ENCODE measurements around the gene SLC39A13.
A peak's percentile ranks its signal among the peaks of the same experiment; 100 is the strongest.

Gene SLC39A13

GRCh38 chr11:47406896-47407745 is 1.3 kb upstream of the SLC39A13 start:
- DNase-seq: no peak

- peak; percentile 50 for DNase-seq
Measured at GRCh38 chr11:47408598-47409439, 429 bp downstream of the SLC39A13 start.

DNA sequence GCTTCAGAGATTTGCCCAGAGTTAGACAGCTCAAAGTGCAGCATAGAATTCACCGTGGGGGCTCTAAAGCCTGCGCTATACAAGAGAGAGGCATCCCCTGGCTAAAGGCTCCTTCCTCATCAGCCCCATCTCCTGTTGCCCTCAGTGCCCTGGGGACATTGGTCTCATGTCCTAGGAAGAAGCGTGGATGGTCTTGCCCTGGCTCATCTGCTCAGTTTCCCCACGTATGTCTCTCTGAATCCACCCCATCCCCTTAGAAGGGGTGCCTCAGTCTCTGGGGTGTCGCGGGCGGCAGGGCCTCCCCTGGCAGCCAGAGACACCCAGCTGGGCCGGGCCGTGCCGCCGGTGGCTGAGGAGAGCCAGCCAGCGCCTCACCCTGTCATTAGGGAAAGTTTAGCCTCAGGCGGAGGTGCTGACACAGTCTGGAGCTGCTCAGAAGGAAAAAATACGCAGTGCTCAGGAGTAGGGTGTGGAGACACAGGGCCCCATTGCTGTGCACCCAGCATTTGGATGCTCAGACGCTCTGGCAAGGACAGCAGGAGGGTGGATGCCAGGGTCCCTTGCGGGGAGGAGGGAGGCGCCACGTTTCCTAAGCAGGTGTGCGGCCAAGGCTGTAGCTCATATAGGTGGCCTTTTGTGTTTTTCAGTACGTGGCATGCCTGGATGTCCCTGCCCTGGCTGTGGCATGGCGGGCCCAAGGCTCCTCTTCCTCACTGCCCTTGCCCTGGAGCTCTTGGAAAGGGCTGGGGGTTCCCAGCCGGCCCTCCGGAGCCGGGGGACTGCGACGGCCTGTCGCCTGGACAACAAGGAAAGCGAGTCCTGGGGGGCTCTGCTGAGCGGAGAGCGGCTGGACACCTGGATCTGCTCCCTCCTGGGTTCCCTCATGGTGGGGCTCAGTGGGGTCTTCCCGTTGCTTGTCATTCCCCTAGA is 1.3 kb downstream of the SLC39A13 start:
- peak; percentile 29 for DNase-seq

DNA sequence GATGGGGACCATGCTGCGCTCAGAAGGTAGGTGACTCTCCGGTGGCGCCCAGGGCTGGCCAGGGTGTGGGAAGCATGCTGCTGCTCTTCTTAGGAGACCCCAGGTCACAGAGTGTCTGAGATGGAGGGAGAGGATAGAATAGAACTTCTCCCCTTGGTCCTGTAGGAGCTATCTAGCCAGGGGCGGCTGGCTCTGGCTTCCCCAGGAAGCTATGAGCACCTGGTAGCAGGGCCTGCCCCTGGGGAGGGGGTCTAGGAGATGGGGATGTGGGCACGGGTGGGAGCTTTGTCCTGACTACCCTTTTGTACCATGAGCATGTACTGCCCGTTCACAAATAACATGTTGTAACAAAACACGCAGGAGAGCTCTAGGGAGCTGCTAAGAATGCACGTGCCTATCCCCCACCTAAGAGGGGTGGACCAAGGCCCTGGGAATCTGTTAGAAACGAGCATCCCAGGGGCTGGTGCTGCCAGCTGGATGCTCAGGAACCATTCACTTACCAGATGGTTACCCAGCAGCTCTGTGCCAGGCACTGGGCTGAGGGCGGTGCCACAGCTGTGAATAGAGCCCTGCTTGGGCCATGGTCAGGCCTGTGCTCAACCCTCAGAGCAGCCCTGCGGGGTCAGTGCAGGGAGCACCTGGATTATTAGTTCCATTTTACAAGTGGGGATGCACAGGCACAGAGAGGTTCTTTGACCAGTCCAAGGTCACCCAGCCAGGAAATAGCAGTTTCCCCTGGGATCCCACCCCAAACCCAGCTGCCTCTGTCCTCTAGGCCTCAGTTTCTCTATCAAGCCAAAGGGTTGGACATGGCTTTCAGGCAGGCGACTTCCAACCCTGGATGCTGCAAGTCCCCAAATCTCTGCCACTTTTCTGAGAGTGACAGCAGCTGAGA is 2.2 kb downstream of the SLC39A13 start:
- peak; percentile 16 for DNase-seq

DNA sequence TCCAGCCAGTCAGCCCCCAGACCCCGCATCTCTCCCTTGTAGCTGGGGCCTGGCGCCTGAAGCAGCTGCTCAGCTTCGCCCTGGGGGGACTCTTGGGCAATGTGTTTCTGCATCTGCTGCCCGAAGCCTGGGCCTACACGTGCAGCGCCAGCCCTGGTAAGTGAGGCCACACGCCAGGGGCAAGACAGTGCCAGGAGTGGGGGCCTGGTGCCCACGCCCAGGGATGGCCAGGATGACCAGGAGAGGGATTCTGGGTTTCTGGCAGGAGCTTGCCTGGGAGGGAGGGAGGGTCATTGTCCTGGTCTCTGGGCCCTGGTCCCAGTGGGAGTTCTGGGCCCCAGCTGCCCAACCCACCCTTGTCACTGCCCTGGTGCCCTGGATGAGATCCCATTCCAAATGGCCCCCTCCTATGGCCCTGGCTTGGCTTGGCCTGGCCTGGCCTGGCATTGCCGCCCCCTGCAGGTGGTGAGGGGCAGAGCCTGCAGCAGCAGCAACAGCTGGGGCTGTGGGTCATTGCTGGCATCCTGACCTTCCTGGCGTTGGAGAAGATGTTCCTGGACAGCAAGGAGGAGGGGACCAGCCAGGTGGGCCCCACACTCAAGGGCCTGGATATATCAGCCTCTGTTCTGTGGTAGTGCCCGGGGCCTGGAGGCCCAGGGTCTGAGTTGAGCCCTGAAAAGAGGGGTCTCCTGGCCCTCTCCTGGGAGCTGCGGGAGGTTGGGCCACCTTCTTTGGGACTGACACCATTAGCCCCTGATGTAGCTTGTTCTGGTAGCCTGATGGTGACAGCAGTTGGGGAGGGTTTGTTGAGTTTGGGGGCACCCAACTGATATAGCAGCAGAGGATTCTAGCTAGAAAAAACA is 3.7 kb downstream of the SLC39A13 start:
- peak; percentile 64 for DNase-seq

DNA sequence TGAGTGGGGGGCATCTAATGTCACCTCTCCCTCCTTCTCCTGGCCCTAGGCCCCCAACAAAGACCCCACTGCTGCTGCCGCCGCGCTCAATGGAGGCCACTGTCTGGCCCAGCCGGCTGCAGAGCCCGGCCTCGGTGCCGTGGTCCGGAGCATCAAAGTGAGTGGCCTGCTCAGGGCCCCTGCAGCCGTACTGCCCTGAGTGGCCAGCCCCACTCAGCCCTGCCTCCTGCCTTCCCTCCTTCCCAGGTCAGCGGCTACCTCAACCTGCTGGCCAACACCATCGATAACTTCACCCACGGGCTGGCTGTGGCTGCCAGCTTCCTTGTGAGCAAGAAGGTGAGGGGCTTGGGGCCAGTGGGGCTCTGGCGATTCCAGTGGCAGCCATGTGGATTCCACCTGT is 5.0 kb downstream of the SLC39A13 start:
- peak; percentile 13 for DNase-seq

- DNase-seq: peak; percentile 51
Measured at GRCh38 chr11:47413908-47414684, 5.7 kb downstream of the SLC39A13 start.

- peak; percentile 33 for DNase-seq
Measured at GRCh38 chr11:47414685-47415070, 6.3 kb downstream of the SLC39A13 start.

DNA sequence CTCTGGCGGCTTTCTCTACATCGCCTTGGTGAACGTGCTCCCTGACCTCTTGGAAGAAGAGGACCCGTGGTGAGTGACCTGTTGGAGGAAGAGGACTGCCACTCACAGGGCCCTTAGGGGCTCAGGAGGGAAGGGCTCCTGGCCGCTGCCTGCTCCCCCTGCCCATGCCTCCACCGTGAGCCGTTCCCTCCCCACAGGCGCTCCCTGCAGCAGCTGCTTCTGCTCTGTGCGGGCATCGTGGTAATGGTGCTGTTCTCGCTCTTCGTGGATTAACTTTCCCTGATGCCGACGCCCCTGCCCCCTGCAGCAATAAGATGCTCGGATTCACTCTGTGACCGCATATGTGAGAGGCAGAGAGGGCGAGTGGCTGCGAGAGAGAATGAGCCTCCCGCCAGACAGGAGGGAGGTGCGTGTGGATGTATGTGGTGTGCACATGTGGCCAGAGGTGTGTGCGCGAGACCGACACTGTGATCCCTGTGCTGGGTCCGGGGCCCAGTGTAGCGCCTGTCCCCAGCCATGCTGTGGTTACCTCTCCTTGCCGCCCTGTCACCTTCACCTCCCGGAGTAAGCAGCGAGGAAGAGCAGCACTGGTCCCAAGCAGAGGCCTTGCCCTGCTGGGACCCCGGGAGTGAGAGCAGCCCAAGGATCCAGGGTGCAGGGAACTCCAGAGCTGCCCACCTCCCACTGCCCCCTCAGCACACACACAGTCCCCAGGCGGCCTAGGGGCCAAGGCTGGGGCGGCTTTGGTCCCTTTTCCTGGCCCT is 6.9 kb downstream of the SLC39A13 start:
- DNase-seq: no peak

DNA sequence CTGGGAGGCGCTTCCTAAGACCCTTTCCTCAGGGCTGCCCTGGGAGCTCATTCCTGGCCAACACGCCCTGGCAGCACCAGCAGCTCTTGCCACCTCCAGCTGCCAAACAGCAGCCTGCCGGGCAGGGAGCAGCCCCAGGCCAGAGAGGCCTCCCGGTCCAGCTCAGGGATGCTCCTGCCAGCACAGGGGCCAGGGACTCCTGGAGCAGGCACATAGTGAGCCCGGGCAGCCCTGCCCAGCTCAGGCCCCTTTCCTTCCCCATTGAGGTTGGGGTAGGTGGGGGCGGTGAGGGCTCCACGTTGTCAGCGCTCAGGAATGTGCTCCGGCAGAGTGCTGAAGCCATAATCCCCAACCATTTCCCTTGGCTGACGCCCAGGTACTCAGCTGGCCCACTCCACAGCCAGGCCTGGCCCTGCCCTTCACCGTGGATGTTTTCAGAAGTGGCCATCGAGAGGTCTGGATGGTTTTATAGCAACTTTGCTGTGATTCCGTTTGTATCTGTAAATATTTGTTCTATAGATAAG is 7.6 kb downstream of the SLC39A13 start:
- peak; percentile 93 for DNase-seq

- DNase-seq: no peak
Measured at GRCh38 chr11:47417712-47418111, 9.3 kb downstream of the SLC39A13 start.

GRCh38 chr11:47418454-47419259 is 10.3 kb downstream of the SLC39A13 start:
- no peak for DNase-seq

- no peak for DNase-seq
Measured at GRCh38 chr11:47425611-47426010, 17.2 kb downstream of the SLC39A13 start.

DNA sequence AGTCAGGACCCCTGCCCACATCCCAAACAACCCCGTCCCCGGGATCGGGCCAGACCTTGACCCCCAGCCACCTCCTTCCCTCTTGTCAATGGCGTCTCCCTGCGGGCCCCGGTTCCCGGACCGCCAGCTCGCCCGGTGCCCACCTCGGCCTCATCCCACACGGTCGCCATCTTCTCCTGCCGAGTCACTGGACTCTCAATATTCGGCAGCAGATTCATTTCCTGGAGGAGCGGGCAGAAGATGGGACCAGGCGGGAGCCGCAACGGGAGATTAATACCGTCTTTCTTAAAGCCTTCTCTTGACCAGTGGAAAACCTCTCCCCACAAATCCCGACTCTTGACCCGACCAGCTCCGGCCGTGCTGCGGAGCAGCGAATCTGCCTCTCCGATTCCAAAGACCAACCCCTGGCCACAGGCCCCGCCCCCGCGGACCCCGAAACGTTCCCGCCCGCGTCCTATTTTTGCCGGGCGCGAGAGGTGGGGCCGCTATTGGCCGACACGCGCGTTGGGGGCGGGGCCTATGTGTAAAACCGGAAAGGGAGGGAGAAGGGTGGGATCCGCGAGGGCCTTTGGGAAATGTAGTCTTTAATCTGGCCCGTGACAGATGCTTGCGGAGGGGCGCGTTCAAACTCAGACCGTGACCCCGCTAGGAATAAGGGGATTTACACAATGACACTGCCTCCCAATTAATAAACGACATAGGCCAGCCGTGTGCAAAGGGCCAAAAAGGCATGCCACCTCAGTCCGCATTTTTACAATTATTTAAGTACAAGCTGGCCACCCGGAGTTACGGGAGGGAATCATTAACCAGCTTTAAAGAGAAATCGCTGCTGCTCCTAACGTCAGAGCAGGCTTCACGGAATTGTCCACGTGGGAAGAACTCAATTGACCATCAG is 17.9 kb downstream of the SLC39A13 start, which contains the start of gene PSMC3:
Gene PSMC3 (minus strand): TSS at position 378 of the 895 bp plus-strand sequence. CDS start 160 bp downstream, at position 218.
- DNase-seq: peak; percentile 99

GRCh38 chr11:47430524-47430923 is 22.1 kb downstream of the SLC39A13 start:
- no peak for DNase-seq

- DNase-seq: no peak
Measured at GRCh38 chr11:47431356-47432083, 23.1 kb downstream of the SLC39A13 start.
